ENCODE measurements around the gene APOA4.
"Not testable (repeated sequence)": the region's sequence is repeated elsewhere in the genome, so short reads cannot be mapped to it uniquely, and the experiment has no call there.

Gene APOA4

GRCh38 chr11:116849060-116849459 lies 26.0 kb upstream of the APOA4 start:
- no peak for DNase-seq (ENCODE audit: low spot score)

GRCh38 chr11:116847612-116848011 lies 24.5 kb upstream of the APOA4 start:
- no peak for DNase-seq (ENCODE audit: low spot score)

- no peak for DNase-seq (ENCODE audit: low spot score)
These were observed 21.6 kb upstream of the APOA4 start for GRCh38 chr11:116844722-116845121.

GRCh38 chr11:116843661-116844060 lies 20.6 kb upstream of the APOA4 start:
- no peak for DNase-seq (ENCODE audit: low spot score)

- DNase-seq (ENCODE audit: low spot score) = no peak
These were observed 19.8 kb upstream of the APOA4 start for GRCh38 chr11:116842909-116843308.

GRCh38 chr11:116842117-116842516 lies 19.0 kb upstream of the APOA4 start:
- no peak for DNase-seq (ENCODE audit: low spot score)

GRCh38 chr11:116840746-116841296 lies 17.7 kb upstream of the APOA4 start:
- DNase-seq (ENCODE audit: low spot score) = no peak

- no peak for DNase-seq (ENCODE audit: low spot score)
These were observed 17.2 kb upstream of the APOA4 start for GRCh38 chr11:116840224-116840745.

- no peak for DNase-seq (ENCODE audit: low spot score)
These were observed 15.4 kb upstream of the APOA4 start for GRCh38 chr11:116838321-116839084.

GRCh38 chr11:116837231-116838091 lies 14.4 kb upstream of the APOA4 start, which contains the start of gene APOA1:
Gene APOA1, minus strand, starts transcription at chr11:116837622. Its CDS starts 235 bp downstream, at chr11:116837387.
- no peak for DNase-seq (ENCODE audit: low spot score)

GRCh38 chr11:116836632-116836991 lies 13.5 kb upstream of the APOA4 start:
- DNase-seq (ENCODE audit: low spot score) = no peak

GRCh38 chr11:116835791-116836631 lies 12.9 kb upstream of the APOA4 start:
- DNase-seq (ENCODE audit: low spot score) = peak; percentile 93

- no peak for DNase-seq (ENCODE audit: low spot score)
These were observed 12.1 kb upstream of the APOA4 start for GRCh38 chr11:116835042-116835772.

GRCh38 chr11:116834535-116835041 lies 11.5 kb upstream of the APOA4 start:
- not testable (repeated sequence) for DNase-seq (ENCODE audit: low spot score)

GRCh38 chr11:116833816-116834534 lies 10.9 kb upstream of the APOA4 start:
- no peak for DNase-seq (ENCODE audit: low spot score)

GRCh38 chr11:116833491-116833815 lies 10.3 kb upstream of the APOA4 start:
- no peak for DNase-seq (ENCODE audit: low spot score)

GRCh38 chr11:116832350-116833290 lies 9.5 kb upstream of the APOA4 start:
- no peak for DNase-seq (ENCODE audit: low spot score)

GRCh38 chr11:116831790-116832349 lies 8.8 kb upstream of the APOA4 start:
- DNase-seq (ENCODE audit: low spot score) = no peak
